IMR-90 (cell line): ENCODE data around the gene HTT-AS. TPM values are rescaled to one million over a fixed set of nuclear protein-coding genes. Genes with fewer than 3 reads are reported as not detected.

ENCODE experiments used
- ATAC-seq: fragments of 200-7000 bp; cut with Tn5 transposase; 2 replicates; pipeline ENCODE4 v1.9.1; 2020; ENCODE audit warnings: low read depth, mild to moderate bottlenecking, moderate library complexity
- BruUV-seq: library from RNA; stranded (reverse); fragments of 400-500 nt; replicated peaks from 2 replicates; lab custom pipeline; 2021; lab: Mats Ljungman, UMichigan
- CTCF ChIA-PET: fragments of 300-600 bp; formaldehyde crosslinking; extraction: SDS; loops from one replicate; lab custom pipeline; 2021; ENCODE audit warnings: antibody characterized with exemption; lab: Yijun Ruan, JAX
- POLR2A ChIA-PET: fragments of 300-600 bp; sonication (Branson Sonifier 250); formaldehyde crosslinking; loops from one replicate; lab custom pipeline; 2022; ENCODE audit warnings: antibody characterized with exemption; ENCODE audit not compliant: unreplicated experiment; lab: Charles Lee
- DNase-seq: peaks from one replicate; pipeline ENCODE4 v3.0.0; 2013
- H2AFZ ChIP-seq: replicated peaks from 2 replicates; pipeline ENCODE3; 2013; ENCODE audit warnings: low read length, mild to moderate bottlenecking; ENCODE audit not compliant: poor library complexity
- H2AK5ac ChIP-seq: 2 replicates; pipeline ENCODE4 v1.6.1; 2013; ENCODE audit warnings: low read depth, low read length, inconsistent platforms
- H2AK9ac ChIP-seq: replicated peaks from 2 replicates; pipeline ENCODE3; 2013; ENCODE audit warnings: mild to moderate bottlenecking, low read depth, low read length, moderate library complexity; ENCODE audit not compliant: poor library complexity
- H2BK120ac ChIP-seq: 2 replicates; pipeline ENCODE4 v1.6.1; 2013; ENCODE audit warnings: low read depth, low read length, inconsistent platforms
- H2BK15ac ChIP-seq: 3 replicates; pipeline ENCODE4 v1.6.1; 2013; ENCODE audit warnings: low read depth, low read length, inconsistent platforms
- H2BK20ac ChIP-seq: 2 replicates; pipeline ENCODE4 v1.6.1; 2013; ENCODE audit warnings: low read depth, mild to moderate bottlenecking, inconsistent platforms, low read length, moderate library complexity
- H2BK5ac ChIP-seq: 2 replicates; pipeline ENCODE4 v1.6.1; 2013; ENCODE audit warnings: mild to moderate bottlenecking, low read depth, low read length, inconsistent platforms; ENCODE audit not compliant: poor library complexity, severe bottlenecking
- H3K14ac ChIP-seq: replicated peaks from 2 replicates; pipeline ENCODE4 v1.6.1; 2013; ENCODE audit warnings: low read depth, low read length, inconsistent platforms
- H3K18ac ChIP-seq: 2 replicates; pipeline ENCODE4 v1.6.1; 2013; ENCODE audit warnings: low read depth, low read length, control low read depth
- H3K23ac ChIP-seq: 2 replicates; pipeline ENCODE4 v1.6.1; 2013; ENCODE audit warnings: low read depth, low read length, inconsistent platforms
- H3K27ac ChIP-seq: 2 replicates; pipeline ENCODE4 v1.5.1; 2013; ENCODE audit warnings: mild to moderate bottlenecking, control low read depth, low read length; ENCODE audit not compliant: insufficient read depth
- H3K27me3 ChIP-seq: 2 replicates; pipeline ENCODE4 v1.6.1; 2013; ENCODE audit warnings: low read length; ENCODE audit not compliant: control insufficient read depth, insufficient read depth
- H3K36me3 ChIP-seq: 2 replicates; pipeline ENCODE4 v1.6.1; 2013; ENCODE audit warnings: low read length, mixed read lengths; ENCODE audit not compliant: control insufficient read depth, insufficient read depth
- H3K4ac ChIP-seq: 2 replicates; pipeline ENCODE4 v1.6.1; 2013; ENCODE audit warnings: low read depth, low read length, inconsistent platforms
- H3K4me1 ChIP-seq: 2 replicates; pipeline ENCODE4 v1.6.1; 2013; ENCODE audit warnings: low read length, mixed read lengths; ENCODE audit not compliant: control insufficient read depth, insufficient read depth
- H3K4me2 ChIP-seq: 2 replicates; pipeline ENCODE4 v1.6.1; 2013; ENCODE audit warnings: low read depth, mild to moderate bottlenecking, control low read depth, low read length, moderate library complexity
- H3K4me3 ChIP-seq: 2 replicates; pipeline ENCODE4 v1.5.1; 2013; ENCODE audit warnings: low read depth, mild to moderate bottlenecking, control low read depth, low read length, moderate library complexity; ENCODE audit not compliant: insufficient read depth
- H3K56ac ChIP-seq: 2 replicates; pipeline ENCODE4 v1.6.1; 2013; ENCODE audit warnings: low read length, inconsistent platforms; ENCODE audit not compliant: insufficient read depth; ENCODE audit errors: extremely low read depth
- H3K79me1 ChIP-seq, 2 experiments: 2 replicates each; pipeline ENCODE4 v1.6.1; 2013; ENCODE audit warnings: low read length in 2 of 2, inconsistent platforms in 1 of 2, low read depth in 1 of 2
- H3K9ac ChIP-seq: 2 replicates; pipeline ENCODE4 v1.6.1; 2013; ENCODE audit warnings: low read depth, low read length, control low read depth
- H3K9me1 ChIP-seq: 2 replicates; pipeline ENCODE4 v1.6.1; 2013; ENCODE audit warnings: low read length, inconsistent platforms; ENCODE audit not compliant: insufficient read depth
- H3K9me3 ChIP-seq: 2 replicates; pipeline ENCODE4 v1.6.1; 2013; ENCODE audit warnings: low read length; ENCODE audit not compliant: control insufficient read depth, insufficient read depth
- H4K20me1 ChIP-seq: 2 replicates; pipeline ENCODE4 v1.6.1; 2013; ENCODE audit warnings: low read length, inconsistent platforms; ENCODE audit not compliant: insufficient read depth
- H4K5ac ChIP-seq: 2 replicates; pipeline ENCODE4 v1.6.1; 2013; ENCODE audit warnings: mild to moderate bottlenecking, low read depth, low read length, control low read depth
- H4K8ac ChIP-seq, 2 experiments: 2 replicates each; pipeline ENCODE4 v1.6.1; 2013; ENCODE audit warnings: low read depth in 2 of 2, low read length in 2 of 2, control low read depth in 1 of 2, inconsistent platforms in 1 of 2
- H4K91ac ChIP-seq: 2 replicates; pipeline ENCODE4 v1.6.1; 2013; ENCODE audit warnings: low read depth, low read length, inconsistent platforms; ENCODE audit not compliant: insufficient read depth
- BHLHE40 ChIP-seq: fragments of 150-350 bp; IDR thresholded peaks from 2 replicates; pipeline ENCODE4 v1.6.1; 2016; ENCODE audit warnings: mild to moderate bottlenecking, low read depth, low read length
- FOS ChIP-seq: fragments of 150-350 bp; IDR thresholded peaks from 2 replicates; pipeline ENCODE4 v1.6.1; 2016; ENCODE audit warnings: low read depth, low read length
- MAFK ChIP-seq: IDR thresholded peaks from 2 replicates; pipeline ENCODE4 v1.6.1; 2012; ENCODE audit warnings: low read depth, low read length, improper control_type of control experiment
- MAZ ChIP-seq: IDR thresholded peaks from 2 replicates; pipeline ENCODE4 v1.6.1; 2012; ENCODE audit warnings: low read depth, mild to moderate bottlenecking, low read length, improper control_type of control experiment, moderate library complexity, borderline replicate concordance
- MXI1 ChIP-seq: IDR thresholded peaks from 2 replicates; pipeline ENCODE4 v1.6.1; 2012; ENCODE audit warnings: low read depth, mild to moderate bottlenecking, low read length, moderate library complexity, borderline replicate concordance
- NFE2L2 ChIP-seq: fragments of 150-350 bp; IDR thresholded peaks from 2 replicates; pipeline ENCODE4 v1.6.1; 2016; ENCODE audit warnings: low read depth, mild to moderate bottlenecking, low read length
- POLR2A ChIP-seq: IDR thresholded peaks from 2 replicates; pipeline ENCODE4 v1.6.1; 2012; ENCODE audit warnings: mild to moderate bottlenecking, low read depth, low read length
- RFX5 ChIP-seq: IDR thresholded peaks from 2 replicates; pipeline ENCODE4 v1.8.0; 2012; ENCODE audit warnings: low read depth, mild to moderate bottlenecking, low read length, moderate library complexity
- SMC3 ChIP-seq: fragments of 150-350 bp; IDR thresholded peaks from 2 replicates; pipeline ENCODE4 v1.6.1; 2016; ENCODE audit warnings: low read depth, mild to moderate bottlenecking, antibody characterized with exemption, low read length, moderate library complexity
- WGBS, 2 experiments: methylation state at CpG; one replicate each; pipeline versions ENCODE4 v1.1.5 to v1.1.7; 2013; ENCODE audit warnings: missing lambda C conversion rate in 2 of 2; ENCODE audit not compliant: insufficient read length in 1 of 2; ENCODE audit errors: extremely low coverage in 2 of 2; 5-methylcytosine and 5-hydroxymethylcytosine counted together
- dilution Hi-C: fragments of 300-500 bp; cut with HindIII; formaldehyde crosslinking; loops from one replicate; pipeline ENCODE4 v1.14.3; 2018; ENCODE audit warnings: low sequenced_read_pairs; ENCODE audit not compliant: unreplicated experiment
- in situ Hi-C: fragments of 300-500 bp; cut with MboI; formaldehyde crosslinking; loops from 3 replicates; pipeline ENCODE4 v1.14.3; 2019; ENCODE audit warnings: low sequenced_read_pairs, inconsistent platforms, mixed read lengths
- intact Hi-C: fragments of 100-400 bp; cut with micrococcal nuclease; formaldehyde crosslinking; loops from 2 replicates; pipeline ENCODE4 v1.10.0; 2022
- polyA plus RNA-seq, 3 experiments: library from polyadenylated mRNA; depleted of rRNA; stranded (reverse); fragments of >200 nt; gene quantifications; 2 replicates each; pipeline ENCODE4 v1.2.3, GENCODE V29; 2012; ENCODE audit warnings: low replicate concordance in 1 of 3
- total RNA-seq: library from RNA; depleted of rRNA; stranded (reverse); fragments of >200 nt; gene quantifications from 2 replicates; pipeline ENCODE4 v1.2.3, GENCODE V29; 2012
- TF ChIP-seq, protein P1 (sequence below): fragments of 150-350 bp; IDR thresholded peaks from 2 replicates; pipeline ENCODE4 v1.6.1; 2016; ENCODE audit warnings: low read depth, mild to moderate bottlenecking, low read length, moderate library complexity, borderline replicate concordance
- TF ChIP-seq, protein P2 (sequence below): conservative IDR thresholded peaks from 2 replicates; pipeline ENCODE4 v1.5.1; 2012; ENCODE audit warnings: mild to moderate bottlenecking, low read depth, low read length, improper control_type of control experiment

Gene HTT-AS
- total and polyA plus RNA-seq, 2 of the 4 experiments (the other 2 are of a cell fraction): not detected

GRCh38 chr4:3071811-3072210 lies 2.5 kb downstream of the HTT-AS start:
- no peak overlapping the region; the same call in 1 of the 2 replicates for H2AK5ac ChIP-seq
- H3K56ac ChIP-seq: no peak overlapping the region
- no TSS peak for BruUV-seq
- no peak overlapping the region for H3K4me3 ChIP-seq
- peak overlapping the region; percentile 64; the same call in 1 of the 2 replicates for H3K4ac ChIP-seq
- ChIA-PET POLR2A (no interaction called here), CTCF (interaction anchor here (1.2 kb wide), 1 partner anchor 25 kb away, joined by 3 read pairs; no protein-coding TSS in a partner anchor)
- 0 out of 2 replicates have a peak, but pooled peaks cover 1% of the 10 kb centered on the region for H3K4me1 ChIP-seq
- no peak overlapping the region for H4K91ac ChIP-seq
- no peak overlapping the region; the same call in 1 of the 2 replicates for H3K23ac ChIP-seq
- peaks cover 15% of the 10 kb centered on the region; the same call in 1 of the 2 replicates for H4K20me1 ChIP-seq
- H3K18ac ChIP-seq: no peak overlapping the region
- H3K27me3 ChIP-seq: peaks cover 7% of the 10 kb centered on the region
- H3K9ac ChIP-seq: no peak overlapping the region
- peaks cover 0 to 12% of the 10 kb centered on the region in 2 experiments; a peak in 2 of 4 replicates for H3K79me1 ChIP-seq
- no peak overlapping the region for H4K5ac ChIP-seq
- DNase-seq (peak; percentile 16), ATAC-seq (no peak)
- WGBS, 2 experiments: 67% methylated on average over 5 of the region's 7 CpGs; no CpG with 5 or more reads in 1 of the 2 experiments
- no peaks in the 10 kb centered on the region for H3K36me3 ChIP-seq
- H4K8ac ChIP-seq: no peak overlapping the region
- H2AFZ ChIP-seq: peak overlapping the region; percentile 39
- no peak overlapping the region for H2BK15ac ChIP-seq
- intact Hi-C loops (no loop called here), dilution Hi-C loops (no loop called here), in situ Hi-C loops (no loop called here)
- no peak for TF ChIP-seq RFX5
- TF ChIP-seq, protein P1, sequence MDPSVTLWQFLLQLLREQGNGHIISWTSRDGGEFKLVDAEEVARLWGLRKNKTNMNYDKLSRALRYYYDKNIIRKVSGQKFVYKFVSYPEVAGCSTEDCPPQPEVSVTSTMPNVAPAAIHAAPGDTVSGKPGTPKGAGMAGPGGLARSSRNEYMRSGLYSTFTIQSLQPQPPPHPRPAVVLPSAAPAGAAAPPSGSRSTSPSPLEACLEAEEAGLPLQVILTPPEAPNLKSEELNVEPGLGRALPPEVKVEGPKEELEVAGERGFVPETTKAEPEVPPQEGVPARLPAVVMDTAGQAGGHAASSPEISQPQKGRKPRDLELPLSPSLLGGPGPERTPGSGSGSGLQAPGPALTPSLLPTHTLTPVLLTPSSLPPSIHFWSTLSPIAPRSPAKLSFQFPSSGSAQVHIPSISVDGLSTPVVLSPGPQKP: no peak
- no peak for TF ChIP-seq MXI1
- no peak for TF ChIP-seq SMC3
- no peak for TF ChIP-seq FOS
- no peak for TF ChIP-seq POLR2A
- no peak for TF ChIP-seq NFE2L2
- TF ChIP-seq MAZ: no peak
- TF ChIP-seq BHLHE40: no peak
- TF ChIP-seq, protein P2, sequence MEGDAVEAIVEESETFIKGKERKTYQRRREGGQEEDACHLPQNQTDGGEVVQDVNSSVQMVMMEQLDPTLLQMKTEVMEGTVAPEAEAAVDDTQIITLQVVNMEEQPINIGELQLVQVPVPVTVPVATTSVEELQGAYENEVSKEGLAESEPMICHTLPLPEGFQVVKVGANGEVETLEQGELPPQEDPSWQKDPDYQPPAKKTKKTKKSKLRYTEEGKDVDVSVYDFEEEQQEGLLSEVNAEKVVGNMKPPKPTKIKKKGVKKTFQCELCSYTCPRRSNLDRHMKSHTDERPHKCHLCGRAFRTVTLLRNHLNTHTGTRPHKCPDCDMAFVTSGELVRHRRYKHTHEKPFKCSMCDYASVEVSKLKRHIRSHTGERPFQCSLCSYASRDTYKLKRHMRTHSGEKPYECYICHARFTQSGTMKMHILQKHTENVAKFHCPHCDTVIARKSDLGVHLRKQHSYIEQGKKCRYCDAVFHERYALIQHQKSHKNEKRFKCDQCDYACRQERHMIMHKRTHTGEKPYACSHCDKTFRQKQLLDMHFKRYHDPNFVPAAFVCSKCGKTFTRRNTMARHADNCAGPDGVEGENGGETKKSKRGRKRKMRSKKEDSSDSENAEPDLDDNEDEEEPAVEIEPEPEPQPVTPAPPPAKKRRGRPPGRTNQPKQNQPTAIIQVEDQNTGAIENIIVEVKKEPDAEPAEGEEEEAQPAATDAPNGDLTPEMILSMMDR: no peak
- no peak for TF ChIP-seq MAFK
- H2AK9ac ChIP-seq: no peak overlapping the region
- H3K27ac ChIP-seq: no peak overlapping the region
- H3K9me1 ChIP-seq: peaks cover 4% of the 10 kb centered on the region
- H2BK5ac ChIP-seq: no peak overlapping the region
- H2BK20ac ChIP-seq: no peak overlapping the region
- H3K4me2 ChIP-seq: no peak overlapping the region
- H3K9me3 ChIP-seq: no peaks in the 10 kb centered on the region
- 0 out of 2 replicates have a peak overlapping the region, but pooled peaks have one; percentile 26 for H2BK120ac ChIP-seq
- no peak overlapping the region for H3K14ac ChIP-seq
